NOMO-1 (cell line): ENCODE data around the gene DIRAS3.
"Not testable (repeated sequence)": the region's sequence is repeated elsewhere in the genome, so short reads cannot be mapped to it uniquely, and the experiment has no call there.

Experiments
- DNase-seq, 2 experiments: peaks; one replicate each; lab custom pipeline; 2025; ENCODE audit not compliant: unreplicated experiment in 2 of 2; lab: John Stamatoyannopoulos, UW

The DIRAS3 gene

GRCh38 chr1:68028566-68028965, 21.9 kb downstream of the DIRAS3 start:
- DNase-seq, result no peak

- DNase-seq, result no peak
Measured at GRCh38 chr1:68024635-68025338, 25.6 kb downstream of the DIRAS3 start.

- DNase-seq, result no peak
Measured at GRCh38 chr1:68016381-68016780, 34.0 kb downstream of the DIRAS3 start.

GRCh38 chr1:68015971-68016370, 34.5 kb downstream of the DIRAS3 start:
- DNase-seq, result no peak

- DNase-seq, result no peak
Measured at GRCh38 chr1:68015369-68015768, 35.1 kb downstream of the DIRAS3 start.

GRCh38 chr1:68013351-68013750, 37.1 kb downstream of the DIRAS3 start:
- no peak for DNase-seq

- DNase-seq, result no peak
Measured at GRCh38 chr1:68011657-68012375, 38.6 kb downstream of the DIRAS3 start.

- no peak for DNase-seq
Measured at GRCh38 chr1:68010543-68010942, 39.9 kb downstream of the DIRAS3 start.

- DNase-seq, result no peak
Measured at GRCh38 chr1:68010090-68010489, 40.3 kb downstream of the DIRAS3 start.

GRCh38 chr1:68003626-68004025, 46.8 kb downstream of the DIRAS3 start:
- DNase-seq, result not testable (repeated sequence)

GRCh38 chr1:68000191-68000590, 50.2 kb downstream of the DIRAS3 start:
- DNase-seq, result no peak

GRCh38 chr1:67997746-67998145, 52.7 kb downstream of the DIRAS3 start:
- no peak for DNase-seq
